ENCODE data around the gene PEX16. TPM values are rescaled to one million over a fixed set of nuclear protein-coding genes. Genes with fewer than 3 reads are reported as not detected.

PEX16 gene
- total RNA-seq, 1 donor = 14.6 TPM

DNA sequence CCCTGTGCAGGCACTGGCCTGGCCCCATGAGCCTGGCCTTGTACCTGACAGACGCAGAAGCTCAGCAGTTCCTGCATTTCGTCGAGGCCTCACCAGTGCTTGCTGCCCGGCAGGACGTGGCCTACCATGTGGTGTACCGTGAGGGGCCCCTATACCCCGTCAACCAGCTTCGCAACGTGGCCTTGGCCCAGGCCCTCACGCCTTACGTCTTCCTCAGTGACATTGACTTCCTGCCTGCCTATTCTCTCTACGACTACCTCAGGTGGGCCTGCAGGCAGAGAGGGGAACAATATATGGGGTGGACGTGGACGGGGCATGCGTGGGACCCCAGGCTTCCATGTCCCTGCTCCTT is 9.6 kb upstream of the PEX16 start:
- DNase-seq (ENCODE audit: low read depth) = no peak
- TF ChIP-seq, protein P1, sequence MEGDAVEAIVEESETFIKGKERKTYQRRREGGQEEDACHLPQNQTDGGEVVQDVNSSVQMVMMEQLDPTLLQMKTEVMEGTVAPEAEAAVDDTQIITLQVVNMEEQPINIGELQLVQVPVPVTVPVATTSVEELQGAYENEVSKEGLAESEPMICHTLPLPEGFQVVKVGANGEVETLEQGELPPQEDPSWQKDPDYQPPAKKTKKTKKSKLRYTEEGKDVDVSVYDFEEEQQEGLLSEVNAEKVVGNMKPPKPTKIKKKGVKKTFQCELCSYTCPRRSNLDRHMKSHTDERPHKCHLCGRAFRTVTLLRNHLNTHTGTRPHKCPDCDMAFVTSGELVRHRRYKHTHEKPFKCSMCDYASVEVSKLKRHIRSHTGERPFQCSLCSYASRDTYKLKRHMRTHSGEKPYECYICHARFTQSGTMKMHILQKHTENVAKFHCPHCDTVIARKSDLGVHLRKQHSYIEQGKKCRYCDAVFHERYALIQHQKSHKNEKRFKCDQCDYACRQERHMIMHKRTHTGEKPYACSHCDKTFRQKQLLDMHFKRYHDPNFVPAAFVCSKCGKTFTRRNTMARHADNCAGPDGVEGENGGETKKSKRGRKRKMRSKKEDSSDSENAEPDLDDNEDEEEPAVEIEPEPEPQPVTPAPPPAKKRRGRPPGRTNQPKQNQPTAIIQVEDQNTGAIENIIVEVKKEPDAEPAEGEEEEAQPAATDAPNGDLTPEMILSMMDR (IDR thresholded peaks at IDR 0.05; ENCODE audit: insufficient read depth, low read length) = no peak
- H3K4me3 ChIP-seq (ENCODE audit: low read depth, low read length) = no peak overlapping the region

DNA sequence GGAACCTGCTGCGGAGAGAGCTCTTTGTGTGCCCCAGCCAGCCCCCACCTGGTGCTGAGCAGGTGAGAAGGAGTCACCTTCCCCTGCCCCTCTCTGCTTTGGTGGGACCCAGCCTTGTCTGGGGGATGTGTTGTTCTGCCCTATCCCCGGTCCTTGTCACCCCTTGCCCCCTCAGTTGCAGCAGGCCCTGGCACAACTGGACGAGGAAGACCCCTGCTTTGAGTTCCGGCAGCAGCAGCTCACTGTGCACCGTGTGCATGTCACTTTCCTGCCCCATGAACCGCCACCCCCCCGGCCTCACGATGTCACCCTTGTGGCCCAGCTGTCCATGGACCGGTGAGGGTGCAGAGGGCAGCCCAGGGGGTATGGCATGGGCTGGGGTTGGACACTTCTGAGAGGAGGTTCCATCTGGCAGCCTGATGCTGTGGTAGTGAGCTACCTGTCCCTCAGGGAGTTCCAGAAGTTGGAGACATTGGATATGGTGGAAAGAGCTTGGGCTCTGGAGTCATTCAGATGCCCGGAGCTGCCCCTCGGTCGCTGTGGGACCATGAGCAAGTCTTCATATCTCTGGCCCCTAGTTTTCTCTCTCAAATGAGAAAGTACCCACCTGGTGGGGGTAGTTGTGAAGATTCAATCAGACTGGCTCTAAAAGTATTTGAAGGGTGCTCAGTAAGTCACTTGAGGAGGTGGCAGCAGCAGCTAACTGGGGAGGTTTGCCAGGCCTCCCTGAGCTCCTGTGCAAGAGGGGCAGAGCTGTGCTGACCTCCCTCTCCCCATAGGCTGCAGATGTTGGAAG is 9.1 kb upstream of the PEX16 start:
- no peak for DNase-seq (ENCODE audit: low read depth)
- TF ChIP-seq, protein P1 (IDR thresholded peaks at IDR 0.05; ENCODE audit: insufficient read depth, low read length) = no peak
- H3K4me3 ChIP-seq (ENCODE audit: low read depth, low read length) = no peak overlapping the region

DNA sequence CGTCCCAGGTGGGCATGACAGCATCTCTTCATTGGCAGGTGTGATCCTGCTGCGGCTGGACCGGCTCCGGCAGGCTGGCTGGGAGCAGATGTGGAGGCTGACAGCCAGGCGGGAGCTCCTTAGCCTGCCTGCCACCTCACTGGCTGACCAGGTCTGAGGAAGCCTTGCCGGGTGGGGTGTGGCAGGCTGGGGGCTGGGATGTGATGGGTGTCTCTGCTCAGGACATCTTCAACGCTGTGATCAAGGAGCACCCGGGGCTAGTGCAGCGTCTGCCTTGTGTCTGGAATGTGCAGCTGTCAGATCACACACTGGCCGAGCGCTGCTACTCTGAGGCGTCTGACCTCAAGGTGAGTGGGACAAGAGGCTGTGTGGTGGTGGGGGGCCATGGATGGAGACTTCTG is 8.3 kb upstream of the PEX16 start:
- H3K4me3 ChIP-seq (ENCODE audit: low read depth, low read length) = no peak overlapping the region
- TF ChIP-seq, protein P1 (IDR thresholded peaks at IDR 0.05; ENCODE audit: insufficient read depth, low read length) = no peak
- DNase-seq (ENCODE audit: low read depth) = no peak

DNA sequence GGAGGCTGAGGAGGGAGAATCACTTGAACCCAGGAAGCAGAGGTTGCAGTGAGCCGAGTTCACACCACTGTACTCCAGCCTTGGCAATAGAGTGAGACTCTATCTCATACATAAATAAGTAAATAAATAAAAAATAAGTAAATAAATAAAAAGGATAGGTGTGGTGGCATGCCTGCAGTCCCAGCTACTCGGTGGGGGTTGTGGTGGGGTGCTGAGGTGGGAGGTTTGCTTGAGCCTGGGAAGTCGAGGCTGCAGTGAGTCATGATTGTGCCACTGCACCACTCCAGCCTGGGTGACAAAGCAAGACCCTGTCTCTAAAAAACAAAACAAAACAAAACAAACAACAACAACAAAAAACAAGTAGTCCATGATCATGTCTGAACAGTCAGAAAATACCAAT is 7.9 kb upstream of the PEX16 start:
- TF ChIP-seq, protein P1 (IDR thresholded peaks at IDR 0.05; ENCODE audit: insufficient read depth, low read length) = no peak
- no peak for DNase-seq (ENCODE audit: low read depth)
- no peak overlapping the region for H3K4me3 ChIP-seq (ENCODE audit: low read depth, low read length)

DNA sequence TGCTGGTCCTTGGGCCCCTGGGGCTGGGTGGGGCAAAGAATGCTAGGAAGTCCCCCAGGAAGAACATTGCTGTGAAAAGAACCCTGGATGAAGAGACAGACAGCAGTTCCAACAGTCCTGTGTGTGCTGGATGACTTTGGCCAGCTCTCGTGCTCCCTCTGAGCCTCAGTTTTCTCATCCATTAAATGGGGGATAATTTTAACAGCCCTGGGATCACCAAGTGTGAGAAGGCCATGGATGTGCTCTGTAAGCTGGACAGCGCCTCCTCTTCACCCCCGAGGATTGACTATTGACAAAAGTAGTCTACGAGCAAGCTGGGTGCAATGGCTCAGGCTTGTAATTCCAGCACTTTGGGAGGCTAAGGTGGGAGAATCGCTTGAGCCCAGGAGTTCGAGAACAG is 7.2 kb upstream of the PEX16 start:
- no peak overlapping the region for H3K4me3 ChIP-seq (ENCODE audit: low read depth, low read length)
- TF ChIP-seq, protein P1 (IDR thresholded peaks at IDR 0.05; ENCODE audit: insufficient read depth, low read length) = no peak
- no peak for DNase-seq (ENCODE audit: low read depth)

DNA sequence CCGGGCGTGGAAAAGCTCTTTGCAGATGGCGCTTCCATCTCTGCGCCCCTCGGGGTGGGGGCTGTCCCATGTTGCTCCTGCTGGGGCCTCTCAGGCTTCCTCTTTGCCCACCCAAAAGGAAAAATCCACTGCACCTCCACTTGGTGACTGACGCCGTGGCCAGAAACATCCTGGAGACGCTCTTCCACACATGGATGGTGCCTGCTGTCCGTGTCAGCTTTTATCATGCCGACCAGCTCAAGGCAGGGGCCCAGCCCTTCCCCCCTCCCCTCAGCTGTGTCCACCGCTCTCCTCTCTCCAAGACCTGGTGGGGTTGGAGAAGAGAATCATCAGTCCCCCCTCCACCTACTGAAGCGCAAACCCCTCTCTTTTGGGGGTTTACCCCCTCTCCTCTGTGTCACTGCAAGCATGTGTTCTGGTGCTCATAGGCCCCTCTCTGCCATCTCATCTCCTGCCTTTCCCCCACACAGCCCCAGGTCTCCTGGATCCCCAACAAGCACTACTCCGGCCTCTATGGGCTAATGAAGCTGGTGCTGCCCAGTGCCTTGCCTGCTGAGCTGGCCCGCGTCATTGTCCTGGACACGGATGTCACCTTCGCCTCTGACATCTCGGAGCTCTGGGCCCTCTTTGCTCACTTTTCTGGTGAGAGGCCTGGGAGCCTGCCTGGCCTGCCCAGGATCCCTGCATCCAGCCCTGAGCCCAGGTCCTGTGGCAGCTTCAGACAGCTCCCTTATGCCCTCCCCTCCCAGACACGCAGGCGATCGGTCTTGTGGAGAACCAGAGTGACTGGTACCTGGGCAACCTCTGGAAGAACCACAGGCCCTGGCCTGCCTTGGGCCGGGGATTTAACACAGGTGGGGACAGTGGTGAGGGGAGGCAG is 6.6 kb upstream of the PEX16 start:
- DNase-seq (ENCODE audit: low read depth) = no peak
- H3K4me3 ChIP-seq (ENCODE audit: low read depth, low read length) = no peak overlapping the region

More for the DNA sequence above, 6.6 kb upstream of the PEX16 start:
- TF ChIP-seq, protein P1 (IDR thresholded peaks at IDR 0.05; ENCODE audit: insufficient read depth, low read length) = no peak
